ENCODE measurements around the gene HMCN1.

HMCN1 gene

GRCh38 chr1:186139701-186140100 is 405.5 kb downstream of the HMCN1 start:
- POLR2A ChIA-PET, result no interaction called here

GRCh38 chr1:186142159-186142558 is 408.0 kb downstream of the HMCN1 start:
- no peak for TF ChIP-seq NFRKB (IDR thresholded peaks at IDR 0.05)
- no peak for TF ChIP-seq ELF4 (IDR thresholded peaks at IDR 0.05)
- no peak for TF ChIP-seq SUZ12 (IDR thresholded peaks at IDR 0.05)
- TF ChIP-seq ZNF384 (IDR thresholded peaks at IDR 0.05), result no peak
- TF ChIP-seq SP1 (IDR thresholded peaks at IDR 0.05), result no peak
- TF ChIP-seq BHLHE40 (IDR thresholded peaks at IDR 0.05; ENCODE audit: borderline replicate concordance), result no peak
- no peak for TF ChIP-seq L3MBTL2 (conservative IDR thresholded peaks at IDR 0.05)
- no peak for TF ChIP-seq CTBP1 (IDR thresholded peaks at IDR 0.05; ENCODE audit: borderline replicate concordance)
- TF ChIP-seq FOXK2 (IDR thresholded peaks at IDR 0.05), result no peak
- TF ChIP-seq, protein P1, sequence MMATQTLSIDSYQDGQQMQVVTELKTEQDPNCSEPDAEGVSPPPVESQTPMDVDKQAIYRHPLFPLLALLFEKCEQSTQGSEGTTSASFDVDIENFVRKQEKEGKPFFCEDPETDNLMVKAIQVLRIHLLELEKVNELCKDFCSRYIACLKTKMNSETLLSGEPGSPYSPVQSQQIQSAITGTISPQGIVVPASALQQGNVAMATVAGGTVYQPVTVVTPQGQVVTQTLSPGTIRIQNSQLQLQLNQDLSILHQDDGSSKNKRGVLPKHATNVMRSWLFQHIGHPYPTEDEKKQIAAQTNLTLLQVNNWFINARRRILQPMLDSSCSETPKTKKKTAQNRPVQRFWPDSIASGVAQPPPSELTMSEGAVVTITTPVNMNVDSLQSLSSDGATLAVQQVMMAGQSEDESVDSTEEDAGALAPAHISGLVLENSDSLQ (IDR thresholded peaks at IDR 0.05), result no peak
- ChIA-PET POLR2A (no interaction called here), CTCF (interaction anchor here (0.7 kb wide), 1 partner anchor 902 kb away, joined by 3 read pairs; no protein-coding TSS in a partner anchor)
- no peak for DNase-seq (ENCODE audit: extremely low spot score)

More at GRCh38 chr1:186139701-186140100, 405.5 kb downstream of the HMCN1 start:
- TF ChIP-seq FOXA1 (IDR thresholded peaks at IDR 0.05) (no peak), TARDBP (IDR thresholded peaks at IDR 0.05) (no peak), ELF4 (IDR thresholded peaks at IDR 0.05) (no peak), HDGF (IDR thresholded peaks at IDR 0.05; ENCODE audit: borderline replicate concordance) (no peak), FOXM1 (IDR thresholded peaks at IDR 0.05; ENCODE audit: borderline replicate concordance) (no peak), SP1 (IDR thresholded peaks at IDR 0.05) (no peak), LEF1 (IDR thresholded peaks at IDR 0.05; ENCODE audit: borderline replicate concordance) (no peak), ARNT (IDR thresholded peaks at IDR 0.05) (no peak), NFRKB (IDR thresholded peaks at IDR 0.05) (no peak), BHLHE40 (IDR thresholded peaks at IDR 0.05; ENCODE audit: borderline replicate concordance) (no peak), L3MBTL2 (conservative IDR thresholded peaks at IDR 0.05) (no peak), FOXK2 (IDR thresholded peaks at IDR 0.05) (no peak), CTBP1 (IDR thresholded peaks at IDR 0.05; ENCODE audit: borderline replicate concordance) (no peak), ZNF384 (IDR thresholded peaks at IDR 0.05) (no peak), SUZ12 (IDR thresholded peaks at IDR 0.05) (no peak)
- TF ChIP-seq, protein P1 (IDR thresholded peaks at IDR 0.05), result no peak
- DNase-seq (ENCODE audit: extremely low spot score), result no peak
- CTCF ChIA-PET, result interaction anchor here (0.6 kb wide), 1 partner anchor 11 kb away, joined by 3 read pairs; no protein-coding TSS in a partner anchor

DNA sequence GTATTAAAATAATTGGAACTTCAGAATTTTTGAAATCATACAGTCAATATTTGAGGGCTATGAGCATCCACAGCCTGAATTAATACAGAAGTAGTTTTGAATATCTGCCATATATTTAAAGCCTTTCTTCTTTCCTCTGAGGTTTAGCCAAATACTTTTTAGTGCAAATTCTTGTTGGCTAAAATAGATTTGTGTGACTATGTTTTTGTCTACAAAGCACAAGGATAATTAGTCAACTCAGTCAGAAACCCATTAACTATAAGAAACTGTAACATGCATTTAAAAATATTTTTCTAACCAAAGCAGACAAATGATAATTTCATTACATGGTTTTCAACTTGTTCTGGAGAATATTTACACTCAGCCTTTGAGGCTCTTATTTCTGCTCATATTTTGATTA is 408.7 kb downstream of the HMCN1 start:
- no peak for DNase-seq (ENCODE audit: extremely low spot score)
- ChIA-PET CTCF (interaction anchor here (0.7 to 1.0 kb wide), 2 partner anchors 13 to 903 kb away, joined by 3 read pairs; no protein-coding TSS in a partner anchor), POLR2A (no interaction called here)
- TF ChIP-seq HDGF (IDR thresholded peaks at IDR 0.05; ENCODE audit: borderline replicate concordance) (no peak), ZNF384 (IDR thresholded peaks at IDR 0.05) (no peak), SUZ12 (IDR thresholded peaks at IDR 0.05) (no peak), FOXK2 (IDR thresholded peaks at IDR 0.05) (no peak), L3MBTL2 (conservative IDR thresholded peaks at IDR 0.05) (no peak)
- TF ChIP-seq, protein P1 (IDR thresholded peaks at IDR 0.05), result no peak

GRCh38 chr1:186143481-186143880 is 409.3 kb downstream of the HMCN1 start:
- DNase-seq (ENCODE audit: extremely low spot score), result no peak
- ChIA-PET CTCF (interaction anchor here (0.6 to 1.0 kb wide), 2 partner anchors 12 to 153 kb away, joined by 3 read pairs; no protein-coding TSS in a partner anchor), POLR2A (no interaction called here)
- no peak for TF ChIP-seq FOXM1 (IDR thresholded peaks at IDR 0.05; ENCODE audit: borderline replicate concordance)

GRCh38 chr1:186144505-186144904 is 410.3 kb downstream of the HMCN1 start:
- ChIA-PET CTCF (interaction anchor here (0.6 kb wide), 1 partner anchor 11 kb away, joined by 3 read pairs; no protein-coding TSS in a partner anchor), POLR2A (no interaction called here)
- DNase-seq (ENCODE audit: extremely low spot score), result no peak
- TF ChIP-seq ARNT (IDR thresholded peaks at IDR 0.05) (no peak), L3MBTL2 (conservative IDR thresholded peaks at IDR 0.05) (no peak), ZNF384 (IDR thresholded peaks at IDR 0.05) (no peak), CTBP1 (IDR thresholded peaks at IDR 0.05; ENCODE audit: borderline replicate concordance) (no peak), SUZ12 (IDR thresholded peaks at IDR 0.05) (no peak), HDGF (IDR thresholded peaks at IDR 0.05; ENCODE audit: borderline replicate concordance) (no peak), TARDBP (IDR thresholded peaks at IDR 0.05) (no peak), NFRKB (IDR thresholded peaks at IDR 0.05) (no peak), ELF4 (IDR thresholded peaks at IDR 0.05) (no peak), FOXK2 (IDR thresholded peaks at IDR 0.05) (no peak), BHLHE40 (IDR thresholded peaks at IDR 0.05; ENCODE audit: borderline replicate concordance) (no peak)
- TF ChIP-seq, protein P1 (IDR thresholded peaks at IDR 0.05), result no peak

DNA sequence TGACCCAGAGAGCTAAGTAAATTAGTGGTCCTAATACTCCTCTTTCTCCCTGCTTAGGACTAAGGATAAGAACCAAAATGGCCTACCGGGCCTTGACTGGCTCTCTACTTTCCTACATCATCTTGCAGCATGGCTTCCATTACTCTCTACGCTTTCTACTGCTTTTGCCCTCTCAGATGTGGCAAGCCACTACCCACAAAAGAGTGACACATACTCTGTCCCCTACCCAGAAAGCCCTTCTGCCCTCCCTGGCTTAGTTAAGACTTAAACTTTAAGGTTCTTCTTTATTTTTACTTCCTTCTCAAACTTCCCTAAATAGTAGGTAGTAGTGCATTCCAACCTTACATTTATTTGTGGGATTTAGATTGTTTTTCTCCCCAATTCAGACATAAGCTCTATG is 412.8 kb downstream of the HMCN1 start:
- ChIA-PET CTCF (no interaction called here), POLR2A (no interaction called here)
- DNase-seq (ENCODE audit: extremely low spot score), result no peak
- no peak for TF ChIP-seq TARDBP (IDR thresholded peaks at IDR 0.05)
- TF ChIP-seq HDGF (IDR thresholded peaks at IDR 0.05; ENCODE audit: borderline replicate concordance), result no peak
- TF ChIP-seq SUZ12 (IDR thresholded peaks at IDR 0.05), result no peak
- no peak for TF ChIP-seq FOXM1 (IDR thresholded peaks at IDR 0.05; ENCODE audit: borderline replicate concordance)
- TF ChIP-seq ARNT (IDR thresholded peaks at IDR 0.05), result no peak
- no peak for TF ChIP-seq FOXK2 (IDR thresholded peaks at IDR 0.05)
- TF ChIP-seq NFRKB (IDR thresholded peaks at IDR 0.05), result no peak
- TF ChIP-seq L3MBTL2 (conservative IDR thresholded peaks at IDR 0.05), result no peak
- TF ChIP-seq ZNF384 (IDR thresholded peaks at IDR 0.05), result no peak
- no peak for TF ChIP-seq BHLHE40 (IDR thresholded peaks at IDR 0.05; ENCODE audit: borderline replicate concordance)
- TF ChIP-seq ELF4 (IDR thresholded peaks at IDR 0.05), result no peak
